Esophagus muscularis mucosa (tissue), 4 donors: ENCODE data around the gene TTC31. TPM values are rescaled to one million over a fixed set of nuclear protein-coding genes. Genes with fewer than 3 reads are reported as not detected.

ENCODE experiments used
- DNase-seq: peaks from one replicate; pipeline ENCODE4 v3.0.0-alpha.2; 2017; ENCODE audit errors: extremely low spot score
- H3K27ac ChIP-seq, 4 donors: fragments of 200-600 bp; sonication (generic); replicated peaks in 1 of 4; 1 replicate in 3 of 4; 2 replicates in 1 of 4; pipeline ENCODE4 v1.5.1; 2016 to 2019; ENCODE audit warnings: mild to moderate bottlenecking in 1 of 4
- H3K27me3 ChIP-seq, 4 donors: fragments of 200-600 bp; sonication (generic); one replicate each; pipeline versions ENCODE4 v1.5.1 to v1.6.0; 2016 to 2019
- H3K36me3 ChIP-seq, 4 donors: fragments of 200-600 bp; sonication (generic); one replicate each; pipeline ENCODE4 v1.5.1; 2016 to 2019
- H3K4me1 ChIP-seq, 4 donors: fragments of 200-600 bp; sonication (generic); one replicate each; pipeline ENCODE4 v1.5.1; 2016 to 2019
- H3K4me3 ChIP-seq, 4 donors: fragments of 200-600 bp; sonication (generic); 1 replicate in 2 of 4; 2 replicates in 2 of 4; pipeline ENCODE4 v1.5.1; 2016 to 2019; ENCODE audit warnings: mild to moderate bottlenecking in 4 of 4, moderate library complexity in 1 of 4
- H3K9me3 ChIP-seq, 4 donors: fragments of 200-600 bp; sonication (generic); 1 replicate in 3 of 4; 2 replicates in 1 of 4; pipeline ENCODE4 v1.5.1; 2016 to 2019
- CTCF ChIP-seq, 3 experiments: fragments of 200-600 bp in 2 of 3; fragments of 450-650 bp in 1 of 3; sonication (generic) in 2 of 3; IDR thresholded peaks; one replicate each; pipeline ENCODE4 v1.5.1; 2017 to 2019; ENCODE audit warnings: antibody characterized with exemption in 3 of 3, mild to moderate bottlenecking in 2 of 3, moderate library complexity in 1 of 3
- EP300 ChIP-seq: sonication (generic); formaldehyde crosslinking; IDR thresholded peaks from one replicate; pipeline ENCODE4 v1.6.1; 2017; ENCODE audit warnings: antibody characterized with exemption
- POLR2A ChIP-seq: fragments of 450-650 bp; IDR thresholded peaks from one replicate; pipeline ENCODE4 v1.6.1; 2017; ENCODE audit warnings: antibody characterized with exemption, moderate library complexity, mild to moderate bottlenecking, low read depth
- POLR2AphosphoS5 ChIP-seq, 2 donors: sonication (generic); formaldehyde crosslinking; IDR thresholded peaks; one replicate each; pipeline ENCODE4 v1.6.1; 2017; ENCODE audit warnings: antibody characterized with exemption in 2 of 2
- WGBS: methylation state at CpG from one replicate; pipeline ENCODE4 v1.1.5; 2018; 5-methylcytosine and 5-hydroxymethylcytosine counted together
- intact Hi-C: fragments of 100-400 bp; cut with DNase I; formaldehyde crosslinking; loops from one replicate; pipeline ENCODE4 v1.15.1; 2023
- total RNA-seq, 4 donors: library from RNA; depleted of rRNA; stranded (reverse); fragments of >200 nt; gene quantifications; one replicate each; pipeline versions ENCODE4 v1.1.0 to v1.2.1, GENCODE V29; 2016

The TTC31 gene
- total RNA-seq, 4 donors from 2014 or later, result 17.4 to 23.0 (median 20.6) TPM

GRCh38 chr2:74439373-74439772, 43.5 kb upstream of the TTC31 start:
- peak overlapping the region; percentile 80 to 86 (median 82) for H3K27ac ChIP-seq

GRCh38 chr2:74439803-74440377, 43.0 kb upstream of the TTC31 start:
- Histone ChIP-seq H3K9me3 (no peaks in the 10 kb centered on the region), H3K4me3 (peak overlapping the region; percentile 59 to 66 (median 63)), H3K36me3 (peaks cover 0 to 5% (median 0%) of the 10 kb centered on the region in 4 donors), H3K27ac (peak overlapping the region; percentile 80 to 86 (median 82)), H3K27me3 (peaks cover 0 to 27% (median 7%) of the 10 kb centered on the region in 4 donors), H3K4me1 (peaks cover 30 to 62% (median 55%) of the 10 kb centered on the region in 4 donors)
- DNase-seq, result no peak
- 5% methylated on average over 10 of the region's 14 CpGs for WGBS
- intact Hi-C loops, result no loop called here
- TF ChIP-seq POLR2AphosphoS5 (IDR thresholded peaks at IDR 0.05), result peak in 1 of 2 donors; percentile 33
- no peak for TF ChIP-seq EP300
- TF ChIP-seq CTCF (IDR thresholded peaks at IDR 0.05), result no peak
- TF ChIP-seq POLR2A, result no peak

More at GRCh38 chr2:74439373-74439772, 43.5 kb upstream of the TTC31 start:
- 60% methylated on average over 1 of the region's 3 CpGs for WGBS
- TF ChIP-seq CTCF (IDR thresholded peaks at IDR 0.05) (no peak), POLR2A (no peak), EP300 (no peak), POLR2AphosphoS5 (IDR thresholded peaks at IDR 0.05) (no peak)
- Histone ChIP-seq H3K36me3 (peaks cover 0 to 5% (median 0%) of the 10 kb centered on the region in 4 donors), H3K9me3 (no peaks in the 10 kb centered on the region), H3K27me3 (peaks cover 0 to 27% (median 7%) of the 10 kb centered on the region in 4 donors), H3K4me1 (peaks cover 30 to 62% (median 55%) of the 10 kb centered on the region in 4 donors), H3K4me3 (peak overlapping the region; percentile 59 to 66 (median 63))
- intact Hi-C loops, result no loop called here
- no peak for DNase-seq

GRCh38 chr2:74440378-74441169, 42.3 kb upstream of the TTC31 start:
- WGBS, result 23% methylated on average over 27 of the region's 45 CpGs
- intact Hi-C loops, result no loop called here
- Histone ChIP-seq H3K4me1 (peaks cover 30 to 62% (median 55%) of the 10 kb centered on the region in 4 donors), H3K27me3 (peaks cover 0 to 27% (median 7%) of the 10 kb centered on the region in 4 donors), H3K9me3 (no peaks in the 10 kb centered on the region), H3K4me3 (peak overlapping the region; percentile 59 to 66 (median 63)), H3K36me3 (peaks cover 0 to 5% (median 0%) of the 10 kb centered on the region in 4 donors), H3K27ac (peak overlapping the region; percentile 80 to 86 (median 82))
- TF ChIP-seq CTCF (IDR thresholded peaks at IDR 0.05) (peak in 2 of 3 experiments; percentile 33 to 52), EP300 (no peak), POLR2AphosphoS5 (IDR thresholded peaks at IDR 0.05) (peak; percentile 56 to 81), POLR2A (no peak)
- peak; percentile 95 for DNase-seq

GRCh38 chr2:74441170-74441689, 41.7 kb upstream of the TTC31 start:
- TF ChIP-seq EP300 (no peak), POLR2AphosphoS5 (IDR thresholded peaks at IDR 0.05) (no peak)
- peaks cover 0 to under 1% (median 0%) of the 10 kb centered on the region in 4 donors for H3K36me3 ChIP-seq
- H3K4me1 ChIP-seq, result peaks cover 30 to 58% (median 54%) of the 10 kb centered on the region in 4 donors
- intact Hi-C loops, result no loop called here
- no peaks in the 10 kb centered on the region for H3K9me3 ChIP-seq
- no peak for DNase-seq
- peak overlapping the region; percentile 80 to 86 (median 82) for H3K27ac ChIP-seq
- WGBS, result 41% methylated on average over 33 of the region's 33 CpGs
- peak overlapping the region; percentile 59 to 66 (median 63) for H3K4me3 ChIP-seq
- H3K27me3 ChIP-seq, result peaks cover 0 to 27% (median 7%) of the 10 kb centered on the region in 4 donors
